Mesenchymal stem cell (in vitro differentiated cells and primary cell): ENCODE measurements around the gene KIAA1328.
A peak's percentile ranks its signal among the peaks of the same experiment; 100 is the strongest.

Experiments
- DNase-seq: peaks from one replicate; pipeline ENCODE4 v3.0.0-alpha.2; 2013
- H2AFZ ChIP-seq: one replicate; pipeline ENCODE4 v1.6.1; 2013; ENCODE audit warnings: low read depth, mild to moderate bottlenecking, control low read depth, inconsistent platforms, low read length, moderate library complexity
- H2AK5ac ChIP-seq: 2 replicates; pipeline ENCODE4 v1.6.1; 2013; ENCODE audit warnings: low read length, moderate library complexity, mild to moderate bottlenecking, inconsistent platforms; ENCODE audit not compliant: severe bottlenecking
- H2BK120ac ChIP-seq: one replicate; pipeline ENCODE4 v1.6.1; 2013; ENCODE audit warnings: low read depth, mild to moderate bottlenecking, inconsistent platforms, low read length, moderate library complexity
- H2BK12ac ChIP-seq, 2 experiments: one replicate each; pipeline ENCODE4 v1.6.1; 2013; ENCODE audit warnings: inconsistent platforms in 2 of 2, low read length in 2 of 2, mild to moderate bottlenecking in 2 of 2, moderate library complexity in 2 of 2, control low read depth in 1 of 2
- H2BK15ac ChIP-seq: one replicate; pipeline ENCODE4 v1.6.1; 2013; ENCODE audit warnings: mild to moderate bottlenecking, low read depth, inconsistent platforms; ENCODE audit not compliant: poor library complexity, severe bottlenecking
- H2BK5ac ChIP-seq: 2 replicates; pipeline ENCODE4 v1.6.1; 2013; ENCODE audit warnings: low read depth, mild to moderate bottlenecking, low read length, control low read depth, inconsistent platforms; ENCODE audit not compliant: poor library complexity, severe bottlenecking
- H3K14ac ChIP-seq, 2 experiments: one replicate each; pipeline ENCODE4 v1.6.1; 2013; ENCODE audit warnings: inconsistent platforms in 2 of 2, low read length in 2 of 2, control low read depth in 1 of 2, mild to moderate bottlenecking in 1 of 2, moderate library complexity in 1 of 2
- H3K18ac ChIP-seq, 2 experiments: one replicate each; pipeline ENCODE4 v1.6.1; 2013; ENCODE audit warnings: inconsistent platforms in 2 of 2, low read length in 2 of 2, control low read depth in 1 of 2, low read depth in 1 of 2, mild to moderate bottlenecking in 1 of 2
- H3K23ac ChIP-seq, 2 experiments: one replicate each; pipeline ENCODE4 v1.6.1; 2013; ENCODE audit warnings: inconsistent platforms in 2 of 2, low read length in 2 of 2, mild to moderate bottlenecking in 2 of 2, moderate library complexity in 2 of 2, control low read depth in 1 of 2
- H3K27ac ChIP-seq: 2 replicates; pipeline ENCODE4 v1.5.1; 2013; ENCODE audit warnings: mild to moderate bottlenecking, moderate library complexity, low read length, control low read depth, inconsistent platforms; ENCODE audit not compliant: poor library complexity, severe bottlenecking
- H3K27me3 ChIP-seq, 2 experiments: 2 replicates each; pipeline versions ENCODE4 v1.6.1 to v1.7.0; 2013; ENCODE audit warnings: low read length in 2 of 2, mild to moderate bottlenecking in 2 of 2, moderate library complexity in 2 of 2, control low read depth in 1 of 2, inconsistent platforms in 1 of 2; ENCODE audit not compliant: control insufficient read depth in 1 of 2, insufficient read depth in 1 of 2
- H3K36me3 ChIP-seq, 2 experiments: 2 replicates each; pipeline versions ENCODE4 v1.6.1 to v1.7.0; 2013; ENCODE audit warnings: low read length in 2 of 2, control low read depth in 1 of 2, inconsistent platforms in 1 of 2, low read depth in 1 of 2, mild to moderate bottlenecking in 1 of 2; ENCODE audit not compliant: insufficient read depth in 2 of 2, control insufficient read depth in 1 of 2
- H3K4ac ChIP-seq, 2 experiments: one replicate each; pipeline ENCODE4 v1.6.1; 2013; ENCODE audit warnings: inconsistent platforms in 2 of 2, low read length in 2 of 2, mild to moderate bottlenecking in 2 of 2, moderate library complexity in 2 of 2, control low read depth in 1 of 2, low read depth in 1 of 2
- H3K4me1 ChIP-seq: 2 replicates; pipeline ENCODE4 v1.6.1; 2013; ENCODE audit warnings: low read depth, low read length, control low read depth; ENCODE audit not compliant: control insufficient read depth, insufficient read depth
- H3K4me2 ChIP-seq: 2 replicates; pipeline ENCODE4 v1.6.1; 2013; ENCODE audit warnings: low read length, mild to moderate bottlenecking, inconsistent platforms; ENCODE audit not compliant: poor library complexity, severe bottlenecking
- H3K4me3 ChIP-seq, 2 experiments: 2 replicates each; pipeline versions ENCODE4 v1.5.1 to v1.7.0; 2013; ENCODE audit warnings: low read length in 2 of 2, mild to moderate bottlenecking in 2 of 2, control low read depth in 1 of 2, low read depth in 1 of 2; ENCODE audit not compliant: insufficient read depth in 1 of 2
- H3K79me1 ChIP-seq: replicated peaks from 2 replicates; pipeline ENCODE4 v1.6.1; 2013; ENCODE audit warnings: mild to moderate bottlenecking, control low read depth, low read length, inconsistent platforms; ENCODE audit not compliant: poor library complexity, severe bottlenecking
- H3K9ac ChIP-seq: 2 replicates; pipeline ENCODE4 v1.7.0; 2013; ENCODE audit warnings: mild to moderate bottlenecking, low read length, moderate library complexity
- H3K9me3 ChIP-seq: 2 replicates; pipeline ENCODE4 v1.7.0; 2013; ENCODE audit warnings: mild to moderate bottlenecking, low read length; ENCODE audit not compliant: control insufficient read depth
- H4K8ac ChIP-seq: one replicate; pipeline ENCODE4 v1.6.1; 2013; ENCODE audit warnings: inconsistent platforms, mild to moderate bottlenecking, low read length, moderate library complexity
- H4K91ac ChIP-seq: one replicate; pipeline ENCODE4 v1.6.1; 2013; ENCODE audit warnings: mild to moderate bottlenecking, low read length, inconsistent platforms
- WGBS: methylation state at CpG from one replicate; pipeline ENCODE4 v1.1.7; 2013; ENCODE audit warnings: mixed read lengths; 5-methylcytosine and 5-hydroxymethylcytosine counted together

KIAA1328 gene

GRCh38 chr18:37219257-37219656, 390.3 kb downstream of the KIAA1328 start:
- no peak overlapping the region for H4K91ac ChIP-seq
- H3K27me3 ChIP-seq: no peaks in the 10 kb centered on the region
- no peak overlapping the region for H3K4me3 ChIP-seq
- no peak overlapping the region for H3K9ac ChIP-seq
- no peak overlapping the region for H2BK12ac ChIP-seq
- H2BK15ac ChIP-seq: no peak overlapping the region
- H3K27ac ChIP-seq: no peak overlapping the region
- no peak overlapping the region for H2AK5ac ChIP-seq
- no peak overlapping the region for H3K4me2 ChIP-seq
- H4K8ac ChIP-seq: no peak overlapping the region
- peak overlapping the region in 1 of 2 experiments; percentile 60 for H3K14ac ChIP-seq
- H3K79me1 ChIP-seq: no peaks in the 10 kb centered on the region
- DNase-seq: no peak
- H2BK120ac ChIP-seq: no peak overlapping the region
- H3K23ac ChIP-seq: no peak overlapping the region
- no peaks in the 10 kb centered on the region for H3K4me1 ChIP-seq
- no peaks in the 10 kb centered on the region for H3K36me3 ChIP-seq
- no peak overlapping the region for H2AFZ ChIP-seq
- H3K18ac ChIP-seq: no peak overlapping the region
- 62% methylated on average over 7 of the region's 7 CpGs for WGBS
- no peak overlapping the region for H3K4ac ChIP-seq
- no peak overlapping the region for H2BK5ac ChIP-seq
- H3K9me3 ChIP-seq: no peaks in the 10 kb centered on the region

DNA sequence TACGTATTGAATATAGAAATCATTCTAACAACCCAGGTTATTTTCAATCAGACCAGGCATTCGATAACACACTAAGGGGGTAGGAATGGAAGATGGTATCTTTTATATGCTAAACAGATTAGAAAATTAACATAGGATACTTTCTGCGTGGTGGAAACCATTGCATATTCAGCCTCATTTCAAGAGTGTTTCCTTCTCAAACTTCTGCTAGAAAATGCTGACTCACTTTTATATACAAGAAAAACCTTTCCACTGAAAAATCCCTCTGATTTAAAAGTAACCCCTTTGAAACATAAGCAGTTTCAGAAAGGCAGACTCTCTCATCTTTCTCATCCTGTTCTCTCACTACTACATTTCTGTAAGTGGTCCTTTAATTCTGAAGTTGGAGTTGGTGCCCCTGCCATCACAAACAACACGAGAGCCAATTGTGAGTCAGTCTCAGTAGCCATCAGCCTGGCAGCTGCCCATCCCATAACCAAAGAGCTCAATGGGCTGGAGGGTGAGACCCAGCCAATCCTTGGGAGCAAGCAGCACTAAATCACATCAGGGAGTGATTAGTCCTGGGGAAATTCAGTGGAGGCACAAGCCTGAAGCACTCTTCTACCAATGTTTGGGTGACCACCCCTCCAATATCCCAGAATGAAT, 393.5 kb downstream of the KIAA1328 start:
- no peak overlapping the region for H3K4me2 ChIP-seq
- DNase-seq: no peak
- H3K9ac ChIP-seq: no peak overlapping the region
- no peaks in the 10 kb centered on the region for H3K36me3 ChIP-seq
- no peak overlapping the region for H2BK15ac ChIP-seq
- H2BK120ac ChIP-seq: no peak overlapping the region
- no peak overlapping the region for H3K18ac ChIP-seq
- no peak overlapping the region for H3K4ac ChIP-seq
- H3K27me3 ChIP-seq: no peaks in the 10 kb centered on the region
- H3K79me1 ChIP-seq: no peaks in the 10 kb centered on the region
- no peak overlapping the region for H2AK5ac ChIP-seq
- no peak overlapping the region for H3K14ac ChIP-seq
- no peak overlapping the region for H2BK5ac ChIP-seq
- H4K91ac ChIP-seq: no peak overlapping the region
- H2BK12ac ChIP-seq: no peak overlapping the region
- no peak overlapping the region for H2AFZ ChIP-seq
- no peaks in the 10 kb centered on the region for H3K4me1 ChIP-seq
- H3K4me3 ChIP-seq: no peak overlapping the region
- no peak overlapping the region for H3K23ac ChIP-seq
- H4K8ac ChIP-seq: no peak overlapping the region
- no peaks in the 10 kb centered on the region for H3K9me3 ChIP-seq
- 91% methylated on average over 2 of the region's 4 CpGs for WGBS
- H3K27ac ChIP-seq: no peak overlapping the region

DNA sequence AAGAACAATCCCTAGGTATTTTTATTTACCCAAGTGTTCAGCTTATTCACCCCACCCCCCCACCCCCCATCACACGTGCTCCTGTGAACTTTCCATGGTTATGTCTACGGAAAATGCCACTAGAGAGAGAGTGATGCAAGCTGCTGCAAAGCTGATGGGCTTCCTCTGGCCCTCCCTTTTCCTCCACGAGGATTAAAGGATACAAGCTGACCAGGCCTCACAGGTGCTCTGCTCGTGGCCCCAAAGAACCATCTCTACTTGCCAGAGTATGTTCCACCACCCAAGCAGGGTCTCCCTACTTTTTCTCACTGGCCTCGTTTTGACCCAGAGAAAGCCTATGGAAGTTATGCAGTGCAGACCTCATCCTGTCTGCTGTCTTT, 394.1 kb downstream of the KIAA1328 start:
- 78% methylated on average over 5 of the region's 5 CpGs for WGBS

GRCh38 chr18:37225279-37225678, 396.4 kb downstream of the KIAA1328 start:
- no peak overlapping the region for H2BK12ac ChIP-seq
- H3K9ac ChIP-seq: no peak overlapping the region
- H3K27ac ChIP-seq: no peak overlapping the region
- no peak overlapping the region for H3K4ac ChIP-seq
- no peak overlapping the region for H2AFZ ChIP-seq
- no peak overlapping the region for H3K23ac ChIP-seq
- H4K91ac ChIP-seq: no peak overlapping the region
- no peak overlapping the region for H3K14ac ChIP-seq
- no peak overlapping the region for H2BK15ac ChIP-seq
- no peak overlapping the region for H3K4me2 ChIP-seq
- H2AK5ac ChIP-seq: no peak overlapping the region
- no peak overlapping the region for H2BK5ac ChIP-seq
- H3K18ac ChIP-seq: no peak overlapping the region
- H3K27me3 ChIP-seq: no peaks in the 10 kb centered on the region
- H4K8ac ChIP-seq: no peak overlapping the region
- no peak overlapping the region for H2BK120ac ChIP-seq
- no peaks in the 10 kb centered on the region for H3K4me1 ChIP-seq
- no peaks in the 10 kb centered on the region for H3K9me3 ChIP-seq
- DNase-seq: no peak
- no peaks in the 10 kb centered on the region for H3K36me3 ChIP-seq
- WGBS: 65% methylated on average over 3 of the region's 4 CpGs
- H3K79me1 ChIP-seq: no peaks in the 10 kb centered on the region
- no peak overlapping the region for H3K4me3 ChIP-seq

More for the DNA sequence above, 394.1 kb downstream of the KIAA1328 start:
- H4K8ac ChIP-seq: no peak overlapping the region
- H2AFZ ChIP-seq: no peak overlapping the region
- H3K4ac ChIP-seq: no peak overlapping the region
- no peak overlapping the region for H2BK15ac ChIP-seq
- H3K27me3 ChIP-seq: no peaks in the 10 kb centered on the region
- no peak overlapping the region for H3K18ac ChIP-seq
- H3K23ac ChIP-seq: no peak overlapping the region
- no peaks in the 10 kb centered on the region for H3K4me1 ChIP-seq
- H3K36me3 ChIP-seq: no peaks in the 10 kb centered on the region
- no peak overlapping the region for H3K4me3 ChIP-seq
- no peak overlapping the region for H2BK120ac ChIP-seq
- no peak overlapping the region for H2BK12ac ChIP-seq
- H3K79me1 ChIP-seq: no peaks in the 10 kb centered on the region
- H4K91ac ChIP-seq: no peak overlapping the region
- H2BK5ac ChIP-seq: no peak overlapping the region
- H3K27ac ChIP-seq: no peak overlapping the region
- H3K9ac ChIP-seq: no peak overlapping the region
- H2AK5ac ChIP-seq: no peak overlapping the region
- no peak overlapping the region for H3K14ac ChIP-seq
- H3K9me3 ChIP-seq: no peaks in the 10 kb centered on the region
- no peak overlapping the region for H3K4me2 ChIP-seq
- DNase-seq: no peak
